Measurements from ENCODE around the gene MXD4.

MXD4 gene

DNA sequence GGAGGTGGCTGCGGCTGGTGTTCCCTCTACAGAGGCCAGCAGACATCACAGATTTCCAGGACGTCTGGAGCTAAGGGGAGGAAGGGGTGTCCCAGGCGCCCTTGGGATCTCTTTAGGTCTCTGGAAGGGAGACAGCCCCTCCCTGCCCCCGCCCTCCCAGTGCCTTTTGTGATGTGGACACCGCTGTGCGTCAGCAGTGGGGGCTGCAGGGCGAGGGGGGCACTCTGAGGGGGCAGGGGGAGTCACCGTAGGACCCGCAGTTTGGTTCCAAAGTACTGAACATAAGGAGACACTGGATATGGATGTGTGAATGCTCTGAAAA, 25.6 kb upstream of the MXD4 start:
- DNase-seq (ENCODE audit: low spot score): no peak
- Histone ChIP-seq H3K27ac (no peak overlapping the region), H3K4me3 (no peak overlapping the region)
- no peak for TF ChIP-seq CTCF (IDR thresholded peaks at IDR 0.05)

- DNase-seq (ENCODE audit: low spot score): no peak
- Histone ChIP-seq H3K27ac (no peak overlapping the region), H3K4me3 (no peak overlapping the region)
- TF ChIP-seq CTCF (IDR thresholded peaks at IDR 0.05): no peak
Measured at GRCh38 chr4:2286904-2287593, 25.1 kb upstream of the MXD4 start.

DNA sequence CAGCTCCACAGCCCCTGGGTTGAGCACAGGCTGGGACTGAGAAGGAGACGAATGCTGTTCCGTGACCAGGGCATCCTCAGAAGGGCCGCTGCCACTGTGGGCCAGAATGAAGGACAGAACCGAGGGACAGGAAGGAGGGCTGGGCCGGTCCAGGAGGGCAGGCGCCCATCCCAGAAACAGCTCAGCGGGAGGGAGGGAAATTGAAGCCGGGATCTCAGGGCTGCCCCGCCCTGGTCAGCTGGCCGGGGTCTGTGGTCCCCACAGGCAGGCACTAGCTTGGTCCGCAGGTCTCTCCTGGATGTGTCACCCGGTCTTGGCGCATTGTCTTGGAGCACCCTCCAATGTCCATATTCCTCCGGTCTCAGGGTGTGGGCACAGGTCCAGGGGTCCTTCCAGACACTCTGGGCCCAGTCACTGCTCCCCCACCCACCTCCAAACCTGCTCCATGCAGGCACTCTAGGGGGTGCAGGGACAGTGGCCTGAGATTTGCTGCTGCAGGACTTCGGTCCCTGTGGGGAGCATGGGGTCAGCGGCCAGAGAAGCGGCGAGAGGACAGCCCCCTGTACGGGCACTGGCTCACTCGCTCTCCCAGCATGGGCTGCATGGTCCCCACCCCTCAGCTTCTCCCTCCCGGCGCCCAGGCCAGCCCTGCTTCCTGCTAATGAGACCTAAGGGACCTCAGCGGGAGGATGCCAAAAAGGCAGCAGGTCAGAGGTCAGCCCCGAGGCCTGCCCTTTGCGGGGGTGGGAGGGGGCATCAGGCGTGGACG, 23.9 kb upstream of the MXD4 start:
- TF ChIP-seq CTCF (IDR thresholded peaks at IDR 0.05): no peak
- H3K4me3 ChIP-seq: no peak overlapping the region
- H3K27ac ChIP-seq: no peak overlapping the region
- DNase-seq (ENCODE audit: low spot score): no peak

DNA sequence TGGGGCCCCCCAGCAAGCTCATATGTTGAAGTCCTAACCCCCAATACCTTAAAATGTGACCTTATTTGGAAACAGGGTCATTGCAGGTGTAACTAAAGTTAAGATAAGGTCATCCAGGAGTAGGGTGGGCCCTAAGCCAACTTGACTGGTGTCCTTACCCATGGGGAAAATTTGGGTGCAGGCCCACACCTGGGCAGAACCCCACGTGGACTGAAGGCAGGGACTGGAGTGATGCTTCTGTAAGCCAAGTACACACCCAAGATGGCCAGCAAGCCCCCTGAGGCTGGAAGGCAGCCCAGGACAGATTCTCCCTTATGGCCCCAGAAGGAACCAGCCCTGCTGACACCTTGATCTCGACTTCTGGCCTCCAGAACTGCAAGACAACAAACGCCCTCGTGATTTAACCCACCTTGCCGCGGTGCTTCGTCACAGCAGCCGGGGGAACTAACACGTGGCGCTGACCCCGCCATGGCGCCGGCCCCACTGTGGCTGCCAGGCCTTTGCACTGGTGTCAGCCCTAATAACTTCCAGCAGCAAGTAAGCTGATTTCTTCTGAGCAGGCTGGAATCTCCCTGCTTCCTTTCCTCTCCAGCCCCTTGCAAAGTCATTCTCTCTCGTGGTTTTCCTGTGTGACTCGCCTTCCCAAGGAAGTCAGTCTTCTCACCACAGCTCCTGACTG, 23.2 kb upstream of the MXD4 start:
- no peak overlapping the region for H3K4me3 ChIP-seq
- TF ChIP-seq CTCF (IDR thresholded peaks at IDR 0.05): no peak
- DNase-seq (ENCODE audit: low spot score): no peak
- H3K27ac ChIP-seq: no peak overlapping the region

DNA sequence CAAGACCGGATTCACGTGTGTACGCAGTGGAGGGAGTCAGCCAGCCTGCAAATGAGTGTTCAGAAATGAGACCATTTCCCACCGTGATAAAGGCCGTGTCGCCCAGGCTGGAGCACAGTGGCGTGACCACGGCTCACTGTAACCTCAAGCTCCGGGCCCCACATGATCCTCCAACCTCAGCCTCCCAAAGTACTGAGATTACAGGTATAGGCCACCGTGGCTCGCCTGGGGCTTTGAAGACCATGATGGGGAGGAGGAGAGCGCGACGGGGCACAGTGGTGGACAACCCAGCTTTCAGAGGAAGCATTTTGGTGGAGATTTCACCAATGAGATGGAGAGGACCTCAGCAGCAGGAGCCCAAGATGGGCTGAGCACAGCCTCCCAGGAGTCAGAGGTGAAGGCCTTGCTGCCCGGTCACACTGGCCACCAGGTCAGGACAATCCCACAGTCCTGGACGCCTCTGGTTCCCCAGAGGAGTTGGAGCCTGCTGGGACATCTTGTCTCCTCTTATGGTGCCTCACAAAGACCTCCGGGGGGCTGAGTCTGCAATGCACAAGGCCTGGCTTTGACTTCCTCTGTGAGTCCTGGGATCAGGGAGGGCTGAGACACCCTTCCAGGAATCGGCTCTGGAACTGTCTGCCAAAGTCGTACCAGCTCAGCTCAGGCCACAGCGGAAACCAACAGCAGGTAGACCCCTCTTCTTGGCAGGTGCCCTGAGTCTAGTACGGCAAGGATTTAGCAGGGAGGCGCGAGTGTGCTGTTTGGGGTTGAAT, 22.4 kb upstream of the MXD4 start:
- Histone ChIP-seq H3K4me3 (no peak overlapping the region), H3K27ac (no peak overlapping the region)
- no peak for TF ChIP-seq CTCF (IDR thresholded peaks at IDR 0.05)
- no peak for DNase-seq (ENCODE audit: low spot score)

- TF ChIP-seq CTCF (IDR thresholded peaks at IDR 0.05): no peak
- Histone ChIP-seq H3K27ac (no peak overlapping the region), H3K4me3 (no peak overlapping the region)
- no peak for DNase-seq (ENCODE audit: low spot score)
Measured at GRCh38 chr4:2283199-2283711, 21.3 kb upstream of the MXD4 start.

Data from coronary artery (tissue), 2 donors.